HG02884 (cell line): ENCODE results near the gene CNTFR.

ENCODE experiments used
- ATAC-seq: cut with Tn5 transposase; IDR thresholded peaks from one replicate; pipeline ENCODE4 v1.9.1; 2021; ENCODE audit warnings: mild to moderate bottlenecking, moderate library complexity; ENCODE audit not compliant: unreplicated experiment

The CNTFR gene

GRCh38 chr9:34510497-34511468, 78.7 kb downstream of the CNTFR start:
- no peak for ATAC-seq

- no peak for ATAC-seq
These were observed 80.6 kb downstream of the CNTFR start for GRCh38 chr9:34508951-34509350.

- no peak for ATAC-seq
These were observed 81.1 kb downstream of the CNTFR start for GRCh38 chr9:34508463-34508862.

- ATAC-seq, result no peak
These were observed 81.6 kb downstream of the CNTFR start for GRCh38 chr9:34507966-34508365.

GRCh38 chr9:34507556-34507955, 82.0 kb downstream of the CNTFR start:
- no peak for ATAC-seq

- ATAC-seq, result no peak
These were observed 82.9 kb downstream of the CNTFR start for GRCh38 chr9:34506623-34507022.

- no peak for ATAC-seq
These were observed 84.0 kb downstream of the CNTFR start for GRCh38 chr9:34505370-34506120.

- ATAC-seq, result no peak
These were observed 86.1 kb downstream of the CNTFR start for GRCh38 chr9:34503406-34503805.

GRCh38 chr9:34502891-34503290, 86.6 kb downstream of the CNTFR start:
- ATAC-seq, result no peak

- no peak for ATAC-seq
These were observed 87.1 kb downstream of the CNTFR start for GRCh38 chr9:34502471-34502870.

- ATAC-seq, result no peak
These were observed 87.6 kb downstream of the CNTFR start for GRCh38 chr9:34501889-34502425.
